ENCODE measurements around the gene CDADC1. TPM values are rescaled to one million over a fixed set of nuclear protein-coding genes. Genes with fewer than 3 reads are reported as not detected.

The CDADC1 gene
- polyA plus RNA-seq, 1 of the 3 experiments (the other 2 are of a cell fraction): 3.5 TPM

GRCh38 chr13:49272296-49272695, 24.6 kb downstream of the CDADC1 start:
- H4K20me1 ChIP-seq (ENCODE audit: insufficient read depth): no peaks in the 10 kb centered on the region
- no peaks in the 10 kb centered on the region for H3K4me1 ChIP-seq (ENCODE audit: control insufficient read depth in 1 of 2, insufficient read depth in 2 of 2, low read depth in 1 of 2, low read length in 1 of 2)
- no peaks in the 10 kb centered on the region for H3K27me3 ChIP-seq (ENCODE audit: insufficient read depth)
- no peak overlapping the region for H3K9ac ChIP-seq
- H3F3A ChIP-seq (replicated peaks; ENCODE audit: insufficient read depth): no peaks in the 10 kb centered on the region
- ChIA-PET POLR2A (no interaction called here), CTCF (no interaction called here)
- H3K9me3 ChIP-seq: no peaks in the 10 kb centered on the region
- 84% methylated on average over 2 of the region's 2 CpGs for WGBS (ENCODE audit: low lambda C conversion rate)
- no peak for DNase-seq
- H3K79me2 ChIP-seq (ENCODE audit: insufficient read depth): no peaks in the 10 kb centered on the region
- H3K27ac ChIP-seq (ENCODE audit: low read depth in 2 of 2, low read length in 1 of 2): no peak overlapping the region
- H2AFZ ChIP-seq (ENCODE audit: low read depth): no peak overlapping the region
- H3K36me3 ChIP-seq (replicated peaks in 1 of 2; ENCODE audit: control insufficient read depth in 1 of 2, insufficient read depth in 2 of 2, low read length in 1 of 2): peaks cover 0 to 10% of the 10 kb centered on the region in 2 experiments
- no peak overlapping the region for H3K4me2 ChIP-seq
- H3K4me3 ChIP-seq (ENCODE audit: low read depth in 2 of 2, low read length in 1 of 2): no peak overlapping the region
- TF ChIP-seq USF1 (IDR thresholded peaks at IDR 0.05; ENCODE audit: borderline replicate concordance, low read depth) (no peak), JUND (IDR thresholded peaks at IDR 0.05) (no peak), GABPA (IDR thresholded peaks at IDR 0.05; ENCODE audit: low read depth) (no peak), FOXJ3 (CRISPR knock-in tag; IDR thresholded peaks at IDR 0.05) (no peak), TAF1 (IDR thresholded peaks at IDR 0.05; ENCODE audit: borderline replicate concordance, low read depth, low read length) (no peak), RAD21 (IDR thresholded peaks at IDR 0.05; ENCODE audit: low read length) (no peak), EP300 (IDR thresholded peaks at IDR 0.05; ENCODE audit: borderline replicate concordance in 1 of 2, low read depth in 1 of 2, low read length in 1 of 2) (no peak), FOSL2 (IDR thresholded peaks at IDR 0.05; ENCODE audit: borderline replicate concordance, low read depth) (no peak), YY1 (IDR thresholded peaks at IDR 0.05; ENCODE audit: low read depth) (no peak), TCF12 (IDR thresholded peaks at IDR 0.05) (no peak), MXI1 (IDR thresholded peaks at IDR 0.05; ENCODE audit: low read depth, low read length) (no peak)
- TF ChIP-seq, protein P1, sequence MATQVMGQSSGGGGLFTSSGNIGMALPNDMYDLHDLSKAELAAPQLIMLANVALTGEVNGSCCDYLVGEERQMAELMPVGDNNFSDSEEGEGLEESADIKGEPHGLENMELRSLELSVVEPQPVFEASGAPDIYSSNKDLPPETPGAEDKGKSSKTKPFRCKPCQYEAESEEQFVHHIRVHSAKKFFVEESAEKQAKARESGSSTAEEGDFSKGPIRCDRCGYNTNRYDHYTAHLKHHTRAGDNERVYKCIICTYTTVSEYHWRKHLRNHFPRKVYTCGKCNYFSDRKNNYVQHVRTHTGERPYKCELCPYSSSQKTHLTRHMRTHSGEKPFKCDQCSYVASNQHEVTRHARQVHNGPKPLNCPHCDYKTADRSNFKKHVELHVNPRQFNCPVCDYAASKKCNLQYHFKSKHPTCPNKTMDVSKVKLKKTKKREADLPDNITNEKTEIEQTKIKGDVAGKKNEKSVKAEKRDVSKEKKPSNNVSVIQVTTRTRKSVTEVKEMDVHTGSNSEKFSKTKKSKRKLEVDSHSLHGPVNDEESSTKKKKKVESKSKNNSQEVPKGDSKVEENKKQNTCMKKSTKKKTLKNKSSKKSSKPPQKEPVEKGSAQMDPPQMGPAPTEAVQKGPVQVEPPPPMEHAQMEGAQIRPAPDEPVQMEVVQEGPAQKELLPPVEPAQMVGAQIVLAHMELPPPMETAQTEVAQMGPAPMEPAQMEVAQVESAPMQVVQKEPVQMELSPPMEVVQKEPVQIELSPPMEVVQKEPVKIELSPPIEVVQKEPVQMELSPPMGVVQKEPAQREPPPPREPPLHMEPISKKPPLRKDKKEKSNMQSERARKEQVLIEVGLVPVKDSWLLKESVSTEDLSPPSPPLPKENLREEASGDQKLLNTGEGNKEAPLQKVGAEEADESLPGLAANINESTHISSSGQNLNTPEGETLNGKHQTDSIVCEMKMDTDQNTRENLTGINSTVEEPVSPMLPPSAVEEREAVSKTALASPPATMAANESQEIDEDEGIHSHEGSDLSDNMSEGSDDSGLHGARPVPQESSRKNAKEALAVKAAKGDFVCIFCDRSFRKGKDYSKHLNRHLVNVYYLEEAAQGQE (IDR thresholded peaks at IDR 0.05; ENCODE audit: low read depth, low read length): no peak
- TF ChIP-seq, protein P2, sequence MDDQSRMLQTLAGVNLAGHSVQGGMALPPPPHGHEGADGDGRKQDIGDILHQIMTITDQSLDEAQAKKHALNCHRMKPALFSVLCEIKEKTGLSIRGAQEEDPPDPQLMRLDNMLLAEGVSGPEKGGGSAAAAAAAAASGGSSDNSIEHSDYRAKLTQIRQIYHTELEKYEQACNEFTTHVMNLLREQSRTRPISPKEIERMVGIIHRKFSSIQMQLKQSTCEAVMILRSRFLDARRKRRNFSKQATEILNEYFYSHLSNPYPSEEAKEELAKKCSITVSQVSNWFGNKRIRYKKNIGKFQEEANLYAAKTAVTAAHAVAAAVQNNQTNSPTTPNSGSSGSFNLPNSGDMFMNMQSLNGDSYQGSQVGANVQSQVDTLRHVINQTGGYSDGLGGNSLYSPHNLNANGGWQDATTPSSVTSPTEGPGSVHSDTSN (IDR thresholded peaks at IDR 0.05): no peak
- H3K9me2 ChIP-seq: no peaks in the 10 kb centered on the region

GRCh38 chr13:49278211-49278610, 30.5 kb downstream of the CDADC1 start:
- Histone ChIP-seq H3K36me3 (replicated peaks in 1 of 2; ENCODE audit: control insufficient read depth in 1 of 2, insufficient read depth in 2 of 2, low read length in 1 of 2) (no peaks in the 10 kb centered on the region), H3K9ac (no peak overlapping the region), H2AFZ (ENCODE audit: low read depth) (no peak overlapping the region), H3K4me2 (no peak overlapping the region), H3K9me2 (no peaks in the 10 kb centered on the region), H3K27me3 (ENCODE audit: insufficient read depth) (no peaks in the 10 kb centered on the region), H3K27ac (ENCODE audit: low read depth in 2 of 2, low read length in 1 of 2) (no peak overlapping the region), H3K4me3 (ENCODE audit: low read depth in 2 of 2, low read length in 1 of 2) (no peak overlapping the region), H4K20me1 (ENCODE audit: insufficient read depth) (no peaks in the 10 kb centered on the region), H3K4me1 (ENCODE audit: control insufficient read depth in 1 of 2, insufficient read depth in 2 of 2, low read depth in 1 of 2, low read length in 1 of 2) (no peaks in the 10 kb centered on the region), H3K9me3 (no peaks in the 10 kb centered on the region), H3F3A (replicated peaks; ENCODE audit: insufficient read depth) (no peaks in the 10 kb centered on the region), H3K79me2 (ENCODE audit: insufficient read depth) (no peaks in the 10 kb centered on the region)
- 98% methylated on average over 2 of the region's 2 CpGs for WGBS (ENCODE audit: low lambda C conversion rate)
- DNase-seq: no peak
- POLR2A ChIA-PET: no interaction called here
- CTCF ChIA-PET: interaction anchor here (1.0 to 4.3 kb wide), 4 partner anchors 14 to 329 kb away, joined by 3 to 27 read pairs (median 4); no protein-coding TSS in a partner anchor
- no peak for TF ChIP-seq USF1 (IDR thresholded peaks at IDR 0.05; ENCODE audit: borderline replicate concordance, low read depth)
- TF ChIP-seq, protein P3, sequence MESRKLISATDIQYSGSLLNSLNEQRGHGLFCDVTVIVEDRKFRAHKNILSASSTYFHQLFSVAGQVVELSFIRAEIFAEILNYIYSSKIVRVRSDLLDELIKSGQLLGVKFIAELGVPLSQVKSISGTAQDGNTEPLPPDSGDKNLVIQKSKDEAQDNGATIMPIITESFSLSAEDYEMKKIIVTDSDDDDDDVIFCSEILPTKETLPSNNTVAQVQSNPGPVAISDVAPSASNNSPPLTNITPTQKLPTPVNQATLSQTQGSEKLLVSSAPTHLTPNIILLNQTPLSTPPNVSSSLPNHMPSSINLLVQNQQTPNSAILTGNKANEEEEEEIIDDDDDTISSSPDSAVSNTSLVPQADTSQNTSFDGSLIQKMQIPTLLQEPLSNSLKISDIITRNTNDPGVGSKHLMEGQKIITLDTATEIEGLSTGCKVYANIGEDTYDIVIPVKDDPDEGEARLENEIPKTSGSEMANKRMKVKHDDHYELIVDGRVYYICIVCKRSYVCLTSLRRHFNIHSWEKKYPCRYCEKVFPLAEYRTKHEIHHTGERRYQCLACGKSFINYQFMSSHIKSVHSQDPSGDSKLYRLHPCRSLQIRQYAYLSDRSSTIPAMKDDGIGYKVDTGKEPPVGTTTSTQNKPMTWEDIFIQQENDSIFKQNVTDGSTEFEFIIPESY (IDR thresholded peaks at IDR 0.05; ENCODE audit: borderline replicate concordance, low read depth): no peak
- TF ChIP-seq CTCF (IDR thresholded peaks at IDR 0.05): no peak
- TF ChIP-seq NRF1 (IDR thresholded peaks at IDR 0.05; ENCODE audit: low read depth, low read length): no peak
- TF ChIP-seq YY1 (IDR thresholded peaks at IDR 0.05; ENCODE audit: low read depth): no peak
- TF ChIP-seq MAX (IDR thresholded peaks at IDR 0.05; ENCODE audit: low read depth): no peak
- TF ChIP-seq MXI1 (IDR thresholded peaks at IDR 0.05; ENCODE audit: low read depth, low read length): no peak
- no peak for TF ChIP-seq ELF1 (IDR thresholded peaks at IDR 0.05)

Data from SK-N-SH (cell line).